Measurements from ENCODE around the gene ATP13A3. TPM values are rescaled to one million over a fixed set of nuclear protein-coding genes. Genes with fewer than 3 reads are reported as not detected.

Gene ATP13A3
- total and polyA plus RNA-seq, 10 of the 15 experiments (the other 5 are each of a cell fraction or from before 2014, with no cell fraction given): 14.0 to 108 (median 69.5) TPM

DNA sequence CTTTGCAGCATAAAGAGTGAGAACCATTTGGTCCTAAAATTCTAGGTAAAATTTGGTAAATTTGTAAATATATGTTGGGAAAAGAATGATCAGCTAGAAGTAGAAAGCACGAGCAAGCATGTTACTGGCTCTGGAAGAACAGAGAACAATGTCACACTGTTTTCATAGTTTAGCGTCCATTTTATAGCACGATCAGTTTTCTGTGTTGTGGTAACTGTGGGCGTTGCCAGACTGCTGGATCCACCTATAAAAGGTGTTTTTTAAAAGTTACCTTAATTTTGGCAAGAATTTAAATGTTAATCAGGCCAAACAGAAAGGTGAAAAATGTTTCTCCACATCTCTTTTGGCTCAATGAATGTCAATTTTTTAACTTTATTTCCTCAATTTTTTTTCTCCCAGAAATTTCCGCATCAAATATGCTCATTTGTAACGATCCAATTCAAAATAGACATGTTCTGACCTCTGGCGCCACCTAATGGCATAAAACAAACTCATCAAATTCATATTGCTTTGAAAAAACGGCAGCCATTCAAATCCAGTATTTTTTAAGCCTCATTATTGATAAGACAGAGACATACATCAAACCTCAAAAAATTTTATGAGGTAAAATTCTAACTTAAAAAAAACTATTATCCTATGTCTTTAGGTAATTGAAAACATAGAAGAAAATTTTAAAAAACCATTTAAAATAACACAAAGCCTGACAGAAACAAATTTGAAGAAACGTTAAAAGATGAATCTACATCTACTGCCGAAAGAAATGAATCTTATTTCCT, 82.2 kb downstream of the ATP13A3 start (continued):
- TF ChIP-seq, protein P1, sequence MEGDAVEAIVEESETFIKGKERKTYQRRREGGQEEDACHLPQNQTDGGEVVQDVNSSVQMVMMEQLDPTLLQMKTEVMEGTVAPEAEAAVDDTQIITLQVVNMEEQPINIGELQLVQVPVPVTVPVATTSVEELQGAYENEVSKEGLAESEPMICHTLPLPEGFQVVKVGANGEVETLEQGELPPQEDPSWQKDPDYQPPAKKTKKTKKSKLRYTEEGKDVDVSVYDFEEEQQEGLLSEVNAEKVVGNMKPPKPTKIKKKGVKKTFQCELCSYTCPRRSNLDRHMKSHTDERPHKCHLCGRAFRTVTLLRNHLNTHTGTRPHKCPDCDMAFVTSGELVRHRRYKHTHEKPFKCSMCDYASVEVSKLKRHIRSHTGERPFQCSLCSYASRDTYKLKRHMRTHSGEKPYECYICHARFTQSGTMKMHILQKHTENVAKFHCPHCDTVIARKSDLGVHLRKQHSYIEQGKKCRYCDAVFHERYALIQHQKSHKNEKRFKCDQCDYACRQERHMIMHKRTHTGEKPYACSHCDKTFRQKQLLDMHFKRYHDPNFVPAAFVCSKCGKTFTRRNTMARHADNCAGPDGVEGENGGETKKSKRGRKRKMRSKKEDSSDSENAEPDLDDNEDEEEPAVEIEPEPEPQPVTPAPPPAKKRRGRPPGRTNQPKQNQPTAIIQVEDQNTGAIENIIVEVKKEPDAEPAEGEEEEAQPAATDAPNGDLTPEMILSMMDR (IDR thresholded peaks at IDR 0.05 in 2 of 3, conservative IDR thresholded peaks at IDR 0.05 in 1 of 3; ENCODE audit: control insufficient read depth in 2 of 3, extremely low read depth in 1 of 3, insufficient read depth in 1 of 3, low read depth in 3 of 3, low read length in 3 of 3): peak; percentile 55 to 65 (median 63)
- TF ChIP-seq TARDBP (IDR thresholded peaks at IDR 0.05; ENCODE audit: borderline replicate concordance) (no peak), ZNF622 (IDR thresholded peaks at IDR 0.05) (no peak), YY1 (IDR thresholded peaks at IDR 0.05; ENCODE audit: low read depth, low read length) (peak; percentile 59; the same call in 1 of the 2 replicates), FOS (IDR thresholded peaks at IDR 0.05; ENCODE audit: borderline replicate concordance, extremely low read depth, insufficient read length) (no peak), CBX5 (IDR thresholded peaks at IDR 0.05; ENCODE audit: low read depth) (no peak), KLF5 (IDR thresholded peaks at IDR 0.05; ENCODE audit: partially characterized antibody) (no peak)

DNA sequence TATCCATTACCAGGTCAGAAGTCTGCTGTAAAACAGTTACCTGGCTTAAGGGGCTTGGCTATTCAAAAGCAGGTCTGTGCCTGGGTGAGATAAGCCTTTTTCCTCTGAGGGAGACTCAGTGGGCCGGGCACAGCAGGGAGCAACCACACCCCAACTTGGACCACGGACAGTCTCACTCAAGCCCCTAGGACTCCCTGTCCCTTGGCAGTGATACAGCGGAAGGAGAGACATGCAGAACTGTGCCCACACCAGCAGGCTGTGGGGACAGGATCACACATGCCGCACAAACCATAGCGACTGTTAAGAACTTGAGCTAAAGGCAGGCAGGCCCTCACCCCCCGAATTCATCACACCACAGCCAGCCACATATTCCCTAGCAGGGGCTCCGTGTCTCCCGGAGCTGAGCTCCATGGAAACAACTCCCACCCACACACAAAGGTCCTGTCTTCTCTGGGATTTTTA, 84.9 kb downstream of the ATP13A3 start:
- H4K20me1 ChIP-seq (ENCODE audit: control insufficient read depth, insufficient read depth): no peaks in the 10 kb centered on the region; the same call in 1 of the 2 replicates
- H2AFZ ChIP-seq (ENCODE audit: control insufficient read depth, low read depth, low read length): no peak overlapping the region
- no peaks in the 10 kb centered on the region for H3K79me2 ChIP-seq (ENCODE audit: control insufficient read depth, insufficient read depth, low read length)
- no TSS peak for BruUV-seq (replicated peaks)
- H3K27ac ChIP-seq (ENCODE audit: control insufficient read depth, insufficient read depth): no peak overlapping the region
- H3K4me1 ChIP-seq (ENCODE audit: control insufficient read depth, insufficient read depth, low read length): peaks cover 7% of the 10 kb centered on the region
- peaks cover 0 to 6% of the 10 kb centered on the region in 2 experiments; a peak in 1 of 4 replicates for H3K36me3 ChIP-seq (ENCODE audit: control insufficient read depth in 2 of 2, insufficient read depth in 2 of 2, low read length in 1 of 2)
- DNase-seq (ENCODE audit: low read depth, low spot score): no peak
- H3K27me3 ChIP-seq (replicated peaks in 1 of 2; ENCODE audit: control insufficient read depth in 2 of 2, insufficient read depth in 2 of 2, low read length in 1 of 2): peaks cover 5 to 10% of the 10 kb centered on the region in 2 experiments; a peak in 3 of 4 replicates
- no peaks in the 10 kb centered on the region for H3K9me3 ChIP-seq (replicated peaks; ENCODE audit: control insufficient read depth, insufficient read depth, low read length)
- ChIA-PET POLR2A (no interaction called here), RAD21 (ENCODE audit: unreplicated experiment) (no interaction called here), SMC1A (ENCODE audit: uncharacterized antibody, unreplicated experiment) (interaction anchor here (1.0 kb wide), 2 partner anchors 46 to 57 kb away, joined by 3 read pairs; no protein-coding TSS in a partner anchor), CTCF (interaction anchor here (1.3 to 3.3 kb wide), 3 partner anchors 9 to 68 kb away, joined by 3 to 20 read pairs (median 7); no protein-coding TSS in a partner anchor)
- WGBS (ENCODE audit: insufficient coverage, insufficient replicate concordance, low lambda C conversion rate, missing lambda C conversion rate): 99% methylated on average over 8 of the region's 8 CpGs
- H3K4me3 ChIP-seq: no peak overlapping the region
- H3K4me2 ChIP-seq (ENCODE audit: control insufficient read depth, insufficient read depth): no peak overlapping the region
- in situ Hi-C loops (cut with MboI) (no loop called here), intact Hi-C loops (cut with micrococcal nuclease; ENCODE audit: unreplicated experiment) (no loop called here)
- 0 out of 2 replicates have a peak, but pooled peaks have one; percentile 52 for TF ChIP-seq PML (IDR thresholded peaks at IDR 0.05; ENCODE audit: low read length)
- TF ChIP-seq POLR2AphosphoS2 (IDR thresholded peaks at IDR 0.05; ENCODE audit: low read depth, low read length): 0 out of 2 replicates have a peak, but pooled peaks have one; percentile 26
- TF ChIP-seq RELA (IDR thresholded peaks at IDR 0.05; ENCODE audit: borderline replicate concordance, partially characterized antibody): no peak
- TF ChIP-seq NFYA (IDR thresholded peaks at IDR 0.05; ENCODE audit: borderline replicate concordance, low read depth, low read length): no peak
- FAIRE-seq: no peak
- no peak for ATAC-seq
- no peak overlapping the region for H3K9ac ChIP-seq (ENCODE audit: control insufficient read depth, insufficient read depth, low read length)
